ENCODE measurements around the gene LDLRAD4.

LDLRAD4 gene

DNA sequence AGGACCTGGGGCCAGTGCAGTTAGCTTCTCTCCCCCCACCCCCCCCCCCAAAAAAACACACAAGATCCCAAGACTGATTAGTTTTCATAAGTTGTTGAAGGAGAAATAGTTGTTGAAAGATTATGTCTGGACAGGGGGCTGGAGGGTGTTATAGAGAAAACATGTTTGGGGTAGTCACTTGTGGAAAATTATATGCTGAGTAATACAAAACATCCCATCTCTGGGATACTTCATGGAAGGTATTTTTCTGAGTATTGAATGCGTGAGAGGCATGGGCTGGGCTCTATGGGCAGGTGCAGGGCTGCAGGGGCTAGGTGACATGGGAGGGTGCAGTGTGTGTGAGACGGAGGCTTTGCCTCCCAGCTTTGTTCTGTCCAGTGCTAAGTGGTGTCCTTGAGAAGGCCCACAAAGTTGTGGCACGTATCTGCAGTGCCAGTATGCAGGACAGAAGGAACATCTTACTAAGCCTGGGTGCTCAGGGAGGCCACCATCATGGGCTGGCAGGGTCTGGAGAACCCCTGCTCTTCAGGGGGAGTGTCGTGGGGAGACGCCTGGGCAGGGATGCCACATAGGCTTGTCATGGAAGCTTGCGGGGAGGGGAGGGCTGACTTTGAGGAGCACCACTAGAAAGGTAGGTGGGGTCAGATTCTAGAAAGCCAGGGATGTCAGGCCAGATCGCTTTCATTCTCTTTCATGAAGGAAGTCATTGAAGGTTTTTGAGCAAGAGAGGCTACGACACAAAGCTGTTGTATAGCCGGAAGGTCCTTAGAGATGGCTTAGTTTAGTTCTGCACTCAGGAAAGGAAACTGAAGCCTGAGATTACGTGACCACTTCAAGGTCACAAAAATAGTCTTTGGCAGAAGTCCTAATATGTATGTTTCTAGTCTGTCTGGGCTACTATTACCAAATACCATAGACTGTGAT, 232.0 kb downstream of the LDLRAD4 start:
- TF ChIP-seq REST (IDR thresholded peaks at IDR 0.05; ENCODE audit: insufficient replicate concordance, low read depth) (no peak), GABPA (IDR thresholded peaks at IDR 0.05; ENCODE audit: low read depth) (no peak), POLR2AphosphoS5 (IDR thresholded peaks at IDR 0.05; ENCODE audit: low read depth) (no peak), CTCF (IDR thresholded peaks at IDR 0.05; ENCODE audit: insufficient read depth, low read length) (no peak), SPI1 (IDR thresholded peaks at IDR 0.05; ENCODE audit: borderline replicate concordance, low read depth) (no peak)
- H3K4me3 ChIP-seq (replicated peaks; ENCODE audit: insufficient read depth, low read length) = no peak overlapping the region
- H3K27ac ChIP-seq (replicated peaks) = no peak overlapping the region
- no peaks in the 10 kb centered on the region for H3K27me3 ChIP-seq (ENCODE audit: insufficient read depth, poor library complexity, severe bottlenecking)
- no peak for DNase-seq (ENCODE audit: low read depth in 1 of 2, low spot score in 1 of 2)

DNA sequence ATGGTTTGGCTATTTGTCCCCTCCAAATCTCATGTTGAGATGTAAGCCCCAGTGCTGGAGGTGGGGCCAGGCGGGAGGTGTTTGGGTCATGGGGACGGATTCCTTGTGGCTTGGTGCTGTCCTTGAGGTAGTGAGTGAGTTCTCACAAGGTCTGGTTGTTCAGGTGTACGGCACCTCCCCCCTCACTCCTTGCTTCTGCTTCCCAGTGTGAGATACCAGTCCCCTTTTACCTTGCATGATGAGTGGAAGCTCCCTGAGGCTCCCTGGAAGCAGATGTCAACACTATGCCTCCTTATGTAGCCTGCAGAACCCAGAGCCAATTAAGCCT, 232.6 kb downstream of the LDLRAD4 start:
- no peak overlapping the region for H3K27ac ChIP-seq (replicated peaks)

More for the DNA sequence above, 232.6 kb downstream of the LDLRAD4 start:
- H3K4me3 ChIP-seq (replicated peaks; ENCODE audit: insufficient read depth, low read length) = no peak overlapping the region
- no peaks in the 10 kb centered on the region for H3K27me3 ChIP-seq (ENCODE audit: insufficient read depth, poor library complexity, severe bottlenecking)
- no peak for DNase-seq (ENCODE audit: low read depth in 1 of 2, low spot score in 1 of 2)
- TF ChIP-seq REST (IDR thresholded peaks at IDR 0.05; ENCODE audit: insufficient replicate concordance, low read depth) (no peak), GABPA (IDR thresholded peaks at IDR 0.05; ENCODE audit: low read depth) (no peak), POLR2AphosphoS5 (IDR thresholded peaks at IDR 0.05; ENCODE audit: low read depth) (no peak), SPI1 (IDR thresholded peaks at IDR 0.05; ENCODE audit: borderline replicate concordance, low read depth) (no peak), CTCF (IDR thresholded peaks at IDR 0.05; ENCODE audit: insufficient read depth, low read length) (no peak)

Data from HL-60 (cell line).